NT2/D1 (cell line): ENCODE results near the gene RAP1GAP2.

Source experiments
- SUZ12 ChIP-seq: IDR thresholded peaks from 2 replicates; pipeline ENCODE4 v1.6.1; 2011; ENCODE audit not compliant: insufficient read length, insufficient read depth; ENCODE audit errors: extremely low read depth
- YY1 ChIP-seq: IDR thresholded peaks from 2 replicates; pipeline ENCODE4 v1.6.1; 2011; ENCODE audit not compliant: insufficient read length, insufficient read depth
- ZNF274 ChIP-seq: IDR thresholded peaks from 2 replicates; pipeline ENCODE4 v1.6.1; 2011; ENCODE audit warnings: mild to moderate bottlenecking, low read depth, low read length

DNA sequence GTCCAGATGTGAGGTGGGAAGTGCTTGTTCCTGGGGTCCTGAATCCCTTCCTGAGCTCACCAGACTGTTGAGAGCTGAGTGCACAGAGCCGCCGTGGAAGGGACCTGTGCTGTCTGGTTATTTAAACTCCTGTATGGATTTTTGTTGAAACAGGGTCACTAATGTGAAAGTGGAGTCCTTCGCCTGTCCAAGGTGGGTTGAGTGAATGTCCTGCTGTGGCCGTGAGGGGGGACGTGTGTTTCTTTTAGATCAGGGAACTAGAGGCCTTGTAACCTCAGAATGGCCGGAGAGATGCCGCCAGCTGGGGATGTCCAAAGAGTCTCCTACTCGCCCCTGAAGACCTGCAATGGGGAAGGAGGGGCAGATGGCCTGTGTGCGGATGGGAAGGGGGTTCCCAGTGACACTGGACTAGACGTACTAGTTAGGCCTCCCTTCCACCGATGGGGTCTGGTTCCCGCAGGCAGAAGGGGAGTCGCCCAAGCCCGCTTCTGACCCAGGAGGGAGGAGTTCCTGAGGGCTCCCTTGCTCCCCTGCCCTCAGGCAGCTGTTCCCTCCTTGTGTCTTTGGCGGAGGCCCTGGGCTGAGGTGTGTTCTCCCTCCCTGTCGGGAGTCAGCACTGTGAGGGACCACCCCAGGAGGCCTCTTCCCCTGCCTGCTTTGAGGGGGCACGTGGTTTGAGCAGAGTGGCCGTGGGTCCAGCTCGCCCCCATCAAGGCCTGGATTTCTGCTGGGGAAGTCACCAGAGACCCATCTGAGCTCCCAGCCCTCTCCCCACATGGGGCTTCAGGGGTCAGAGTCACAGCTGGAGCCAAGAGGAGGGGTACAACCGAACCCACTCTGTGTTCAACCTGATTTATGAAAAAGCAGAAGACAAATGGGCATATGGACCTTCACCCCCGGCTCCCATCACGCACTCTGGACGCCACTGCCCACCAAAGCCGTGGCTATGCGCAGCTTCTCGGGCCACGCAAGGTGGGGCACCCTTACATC, 236.3 kb downstream of the RAP1GAP2 start:
- TF ChIP-seq SUZ12 (no peak), YY1 (no peak), ZNF274 (no peak)
